Neural cell (in vitro differentiated cells): ENCODE measurements around the gene EPC1. TPM values are rescaled to one million over a fixed set of nuclear protein-coding genes. Genes with fewer than 3 reads are reported as not detected.

Experiments used
- polyA plus RNA-seq: library from polyadenylated mRNA; depleted of rRNA; stranded (reverse); fragments of >200 nt; gene quantifications from 2 replicates; pipeline ENCODE4 v1.2.3, GENCODE V29; 2014
- small RNA-seq, 3 experiments: library from RNA; depleted of rRNA; stranded (forward); fragments of <200 nt; gene quantifications; one replicate each; pipeline ENCODE3, GENCODE V24; 2012

EPC1 gene
- polyA plus RNA-seq, 1 donor from 2014 or later: 137 TPM

Small RNA genes within 50 kb of the gene (small RNA-seq; reads per million reads assigned to genes)
- 0 reads per million in 3 experiments for gene RNU6-1244P

Other genes with a start within 250 kb of the EPC1 start
- gene CCDC7, start 99.0 kb upstream of the EPC1 start, polyA plus RNA-seq: 3.9 and 5.1 TPM in 2 replicates